OCI-LY7 (cell line): ENCODE measurements around the gene KCNC1.

Experiments
- EZH2phosphoT487 ChIP-seq: fragments of 200-600 bp; sonication (generic); IDR thresholded peaks from 2 replicates; pipeline ENCODE4 v1.6.1; 2018; ENCODE audit warnings: low read depth, borderline replicate concordance, mild to moderate bottlenecking, mixed run types, antibody characterized with exemption, low read length, moderate library complexity, mixed read lengths
- TF ChIP-seq, protein P1 (sequence below): fragments of 200-600 bp; sonication (generic); conservative IDR thresholded peaks from 2 replicates; pipeline ENCODE4 v1.5.1; 2014; ENCODE audit warnings: mild to moderate bottlenecking, antibody characterized with exemption, low read length, moderate library complexity, mixed read lengths

DNA sequence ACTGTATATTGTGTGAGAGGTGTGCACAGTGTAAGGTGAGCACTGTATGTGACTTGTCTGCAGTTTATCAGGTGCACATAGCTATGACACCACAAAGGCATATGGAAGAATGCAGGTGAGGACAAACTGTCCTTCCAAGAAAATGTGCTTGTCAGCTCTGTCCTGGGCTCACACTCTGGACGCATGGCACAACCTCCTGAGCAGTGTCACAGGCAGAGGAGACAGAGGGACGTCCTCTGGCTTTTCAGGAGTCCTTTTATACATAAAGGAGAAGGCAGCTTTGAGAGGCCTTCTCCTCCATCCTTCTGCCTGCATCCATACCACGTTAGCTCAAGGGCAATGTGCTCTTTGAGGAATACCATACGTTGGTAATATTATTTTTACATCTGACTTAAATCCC is 22.7 kb upstream of the KCNC1 start:
- TF ChIP-seq, protein P1, sequence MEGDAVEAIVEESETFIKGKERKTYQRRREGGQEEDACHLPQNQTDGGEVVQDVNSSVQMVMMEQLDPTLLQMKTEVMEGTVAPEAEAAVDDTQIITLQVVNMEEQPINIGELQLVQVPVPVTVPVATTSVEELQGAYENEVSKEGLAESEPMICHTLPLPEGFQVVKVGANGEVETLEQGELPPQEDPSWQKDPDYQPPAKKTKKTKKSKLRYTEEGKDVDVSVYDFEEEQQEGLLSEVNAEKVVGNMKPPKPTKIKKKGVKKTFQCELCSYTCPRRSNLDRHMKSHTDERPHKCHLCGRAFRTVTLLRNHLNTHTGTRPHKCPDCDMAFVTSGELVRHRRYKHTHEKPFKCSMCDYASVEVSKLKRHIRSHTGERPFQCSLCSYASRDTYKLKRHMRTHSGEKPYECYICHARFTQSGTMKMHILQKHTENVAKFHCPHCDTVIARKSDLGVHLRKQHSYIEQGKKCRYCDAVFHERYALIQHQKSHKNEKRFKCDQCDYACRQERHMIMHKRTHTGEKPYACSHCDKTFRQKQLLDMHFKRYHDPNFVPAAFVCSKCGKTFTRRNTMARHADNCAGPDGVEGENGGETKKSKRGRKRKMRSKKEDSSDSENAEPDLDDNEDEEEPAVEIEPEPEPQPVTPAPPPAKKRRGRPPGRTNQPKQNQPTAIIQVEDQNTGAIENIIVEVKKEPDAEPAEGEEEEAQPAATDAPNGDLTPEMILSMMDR = no peak
- no peak for TF ChIP-seq EZH2phosphoT487
